HepG2 (cell line): ENCODE measurements around the gene GAS5. TPM values are rescaled to one million over a fixed set of nuclear protein-coding genes. Genes with fewer than 3 reads are reported as not detected.
A peak's percentile ranks its signal among the peaks of the same experiment; 100 is the strongest.

ENCODE experiments used
- AGO2 ChIP-seq: fragments of 200-400 bp; formaldehyde crosslinking; optimal IDR thresholded peaks from 2 replicates; pipeline ENCODE3; 2017; ENCODE audit warnings: mild to moderate bottlenecking, low read depth, low read length, moderate library complexity
- CEBPB ChIP-seq: IDR thresholded peaks from 2 replicates; pipeline ENCODE4 v1.6.1; 2011; ENCODE audit warnings: low read depth, low read length, improper control_type of control experiment, borderline replicate concordance
- HOXD1 ChIP-seq: sonication (generic); formaldehyde crosslinking; IDR thresholded peaks from 2 replicates; pipeline ENCODE4 v1.5.0; 2020; ENCODE audit warnings: missing genetic modification reagents
- MXD3 ChIP-seq: IDR thresholded peaks from 2 replicates; pipeline ENCODE4 v1.6.1; 2016; ENCODE audit warnings: mild to moderate bottlenecking, missing biosample characterization, missing genetic modification reagents
- PAX8 ChIP-seq: sonication (generic); formaldehyde crosslinking; IDR thresholded peaks from 2 replicates; pipeline ENCODE4 v1.8.0; 2022; ENCODE audit warnings: mild to moderate bottlenecking, missing genetic modification reagents, borderline replicate concordance
- PPARG ChIP-seq: conservative IDR thresholded peaks from 2 replicates; pipeline ENCODE4 v1.6.1; 2016; ENCODE audit warnings: missing biosample characterization, missing genetic modification reagents
- THAP11 ChIP-seq: IDR thresholded peaks from 2 replicates; pipeline ENCODE4 v1.6.1; 2016; ENCODE audit warnings: missing biosample characterization, missing genetic modification reagents
- ZFP36L2 ChIP-seq: sonication (generic); formaldehyde crosslinking; IDR thresholded peaks from 2 replicates; pipeline ENCODE4 v1.4.0; 2020; ENCODE audit warnings: missing genetic modification reagents
- ZKSCAN1 ChIP-seq: fragments of 150-350 bp; IDR thresholded peaks from 2 replicates; pipeline ENCODE4 v1.6.1; 2014; ENCODE audit warnings: low read length
- ZMYM3 ChIP-seq: sonication (generic); formaldehyde crosslinking; IDR thresholded peaks from 2 replicates; pipeline ENCODE4 v1.5.1; 2020; ENCODE audit warnings: mild to moderate bottlenecking, missing genetic modification reagents
- ZNF232 ChIP-seq: sonication (generic); formaldehyde crosslinking; IDR thresholded peaks from 2 replicates; pipeline ENCODE4 v1.4.0; 2020; ENCODE audit warnings: missing genetic modification reagents, borderline replicate concordance
- ZNF430 ChIP-seq: sonication (generic); formaldehyde crosslinking; IDR thresholded peaks from 2 replicates; pipeline ENCODE4 v1.9.0; 2021; ENCODE audit warnings: mild to moderate bottlenecking, missing genetic modification reagents
- ZNF510 ChIP-seq: sonication (generic); formaldehyde crosslinking; IDR thresholded peaks from 2 replicates; pipeline ENCODE4 v1.4.0; 2020; ENCODE audit warnings: low read depth, mild to moderate bottlenecking, missing genetic modification reagents
- ZNF83 ChIP-seq: sonication (generic); formaldehyde crosslinking; IDR thresholded peaks from 2 replicates; pipeline ENCODE4 v1.4.0; 2020; ENCODE audit warnings: missing genetic modification reagents, mild to moderate bottlenecking, borderline replicate concordance
- ZSCAN30 ChIP-seq: sonication (generic); formaldehyde crosslinking; IDR thresholded peaks from 2 replicates; pipeline ENCODE4 v1.5.0; 2020; ENCODE audit warnings: mild to moderate bottlenecking, missing genetic modification reagents
- polyA plus RNA-seq, 8 experiments: library from polyadenylated mRNA; depleted of rRNA in 3 of 8; stranded (reverse) in 7 of 8; unstranded in 1 of 8; fragments of >200 nt; fragmentation: Illumina TruSeq in 4 of 8; extraction: Trizol in 4 of 8; gene quantifications; 2 replicates each; pipeline versions ENCODE4 v1.2.1 to v1.2.3, GENCODE V29; 2011 to 2016; ENCODE audit warnings: low read depth in 4 of 8, missing spikeins in 1 of 8, mixed read lengths in 1 of 8; ENCODE audit not compliant: insufficient read depth in 1 of 8
- total RNA-seq, 5 experiments: library from RNA; depleted of rRNA; stranded (reverse); fragments of >200 nt; fragmentation: Illumina TruSeq; extraction: Trizol; gene quantifications; 2 replicates each; pipeline ENCODE4 v1.2.3, GENCODE V29; 2016; ENCODE audit warnings: low read depth in 1 of 5
- TF ChIP-seq, protein P1 (sequence below): sonication (generic); formaldehyde crosslinking; IDR thresholded peaks from 2 replicates; pipeline ENCODE4 v1.4.0; 2020; ENCODE audit warnings: missing genetic modification reagents
- TF ChIP-seq, protein P2 (sequence below): IDR thresholded peaks from 2 replicates; pipeline ENCODE4 v1.6.1; 2016; ENCODE audit warnings: low read depth, missing genetic modification reagents, missing compliant biosample characterization

The GAS5 gene
- total and polyA plus RNA-seq, 2 of the 13 experiments (the other 11 are each of a cell fraction or from before 2014, with no cell fraction given): 352 to 738 TPM

DNA sequence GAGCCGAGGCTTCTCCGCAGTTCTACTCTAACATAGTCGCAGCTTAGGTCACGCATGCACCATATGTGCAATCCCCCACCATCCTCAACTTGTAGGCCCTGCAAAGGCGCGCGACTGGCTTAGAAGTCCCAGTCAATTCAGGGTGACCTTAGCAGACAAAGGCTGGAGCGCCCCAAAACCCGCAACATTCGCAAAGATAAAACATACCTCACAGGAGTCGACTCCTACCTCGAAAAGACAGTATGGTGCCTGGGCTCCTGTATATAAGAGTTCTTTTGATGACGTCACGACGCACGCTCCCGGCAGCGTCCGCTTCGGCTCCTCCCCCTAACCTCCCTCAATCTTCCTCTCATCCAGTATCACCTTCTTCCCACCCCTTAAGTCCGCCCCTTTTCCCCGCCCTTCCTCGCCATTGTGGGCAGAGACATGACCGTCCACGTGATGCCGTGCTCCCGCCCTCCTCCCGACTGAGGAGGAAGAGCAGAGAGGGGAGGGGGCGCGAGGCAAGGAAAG, at the start of gene GAS5 (continued):
- TF ChIP-seq, protein P1, sequence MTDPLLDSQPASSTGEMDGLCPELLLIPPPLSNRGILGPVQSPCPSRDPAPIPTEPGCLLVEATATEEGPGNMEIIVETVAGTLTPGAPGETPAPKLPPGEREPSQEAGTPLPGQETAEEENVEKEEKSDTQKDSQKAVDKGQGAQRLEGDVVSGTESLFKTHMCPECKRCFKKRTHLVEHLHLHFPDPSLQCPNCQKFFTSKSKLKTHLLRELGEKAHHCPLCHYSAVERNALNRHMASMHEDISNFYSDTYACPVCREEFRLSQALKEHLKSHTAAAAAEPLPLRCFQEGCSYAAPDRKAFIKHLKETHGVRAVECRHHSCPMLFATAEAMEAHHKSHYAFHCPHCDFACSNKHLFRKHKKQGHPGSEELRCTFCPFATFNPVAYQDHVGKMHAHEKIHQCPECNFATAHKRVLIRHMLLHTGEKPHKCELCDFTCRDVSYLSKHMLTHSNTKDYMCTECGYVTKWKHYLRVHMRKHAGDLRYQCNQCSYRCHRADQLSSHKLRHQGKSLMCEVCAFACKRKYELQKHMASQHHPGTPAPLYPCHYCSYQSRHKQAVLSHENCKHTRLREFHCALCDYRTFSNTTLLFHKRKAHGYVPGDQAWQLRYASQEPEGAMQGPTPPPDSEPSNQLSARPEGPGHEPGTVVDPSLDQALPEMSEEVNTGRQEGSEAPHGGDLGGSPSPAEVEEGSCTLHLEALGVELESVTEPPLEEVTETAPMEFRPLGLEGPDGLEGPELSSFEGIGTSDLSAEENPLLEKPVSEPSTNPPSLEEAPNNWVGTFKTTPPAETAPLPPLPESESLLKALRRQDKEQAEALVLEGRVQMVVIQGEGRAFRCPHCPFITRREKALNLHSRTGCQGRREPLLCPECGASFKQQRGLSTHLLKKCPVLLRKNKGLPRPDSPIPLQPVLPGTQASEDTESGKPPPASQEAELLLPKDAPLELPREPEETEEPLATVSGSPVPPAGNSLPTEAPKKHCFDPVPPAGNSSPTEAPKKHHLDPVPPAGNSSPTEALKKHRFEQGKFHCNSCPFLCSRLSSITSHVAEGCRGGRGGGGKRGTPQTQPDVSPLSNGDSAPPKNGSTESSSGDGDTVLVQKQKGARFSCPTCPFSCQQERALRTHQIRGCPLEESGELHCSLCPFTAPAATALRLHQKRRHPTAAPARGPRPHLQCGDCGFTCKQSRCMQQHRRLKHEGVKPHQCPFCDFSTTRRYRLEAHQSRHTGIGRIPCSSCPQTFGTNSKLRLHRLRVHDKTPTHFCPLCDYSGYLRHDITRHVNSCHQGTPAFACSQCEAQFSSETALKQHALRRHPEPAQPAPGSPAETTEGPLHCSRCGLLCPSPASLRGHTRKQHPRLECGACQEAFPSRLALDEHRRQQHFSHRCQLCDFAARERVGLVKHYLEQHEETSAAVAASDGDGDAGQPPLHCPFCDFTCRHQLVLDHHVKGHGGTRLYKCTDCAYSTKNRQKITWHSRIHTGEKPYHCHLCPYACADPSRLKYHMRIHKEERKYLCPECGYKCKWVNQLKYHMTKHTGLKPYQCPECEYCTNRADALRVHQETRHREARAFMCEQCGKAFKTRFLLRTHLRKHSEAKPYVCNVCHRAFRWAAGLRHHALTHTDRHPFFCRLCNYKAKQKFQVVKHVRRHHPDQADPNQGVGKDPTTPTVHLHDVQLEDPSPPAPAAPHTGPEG (CRISPR knock-in tag): 0 out of 2 replicates have a peak, but pooled peaks have one; percentile 24
- TF ChIP-seq ZKSCAN1 (0 out of 2 replicates have a peak, but pooled peaks have one; percentile 34), THAP11 (CRISPR knock-in tag) (no peak), PPARG (CRISPR knock-in tag) (no peak), AGO2 (no peak), ZNF430 (CRISPR knock-in tag) (0 out of 2 replicates have a peak, but pooled peaks have one; percentile 8), HOXD1 (CRISPR knock-in tag) (no peak), MXD3 (CRISPR knock-in tag) (no peak), ZNF83 (CRISPR knock-in tag) (no peak), PAX8 (CRISPR knock-in tag) (no peak), ZFP36L2 (CRISPR knock-in tag) (no peak), ZNF510 (CRISPR knock-in tag) (0 out of 2 replicates have a peak, but pooled peaks have one; percentile 73), ZNF232 (CRISPR knock-in tag) (peak; percentile 77), ZSCAN30 (no peak), ZMYM3 (CRISPR knock-in tag) (no peak), CEBPB (no peak)
- TF ChIP-seq, protein P2, sequence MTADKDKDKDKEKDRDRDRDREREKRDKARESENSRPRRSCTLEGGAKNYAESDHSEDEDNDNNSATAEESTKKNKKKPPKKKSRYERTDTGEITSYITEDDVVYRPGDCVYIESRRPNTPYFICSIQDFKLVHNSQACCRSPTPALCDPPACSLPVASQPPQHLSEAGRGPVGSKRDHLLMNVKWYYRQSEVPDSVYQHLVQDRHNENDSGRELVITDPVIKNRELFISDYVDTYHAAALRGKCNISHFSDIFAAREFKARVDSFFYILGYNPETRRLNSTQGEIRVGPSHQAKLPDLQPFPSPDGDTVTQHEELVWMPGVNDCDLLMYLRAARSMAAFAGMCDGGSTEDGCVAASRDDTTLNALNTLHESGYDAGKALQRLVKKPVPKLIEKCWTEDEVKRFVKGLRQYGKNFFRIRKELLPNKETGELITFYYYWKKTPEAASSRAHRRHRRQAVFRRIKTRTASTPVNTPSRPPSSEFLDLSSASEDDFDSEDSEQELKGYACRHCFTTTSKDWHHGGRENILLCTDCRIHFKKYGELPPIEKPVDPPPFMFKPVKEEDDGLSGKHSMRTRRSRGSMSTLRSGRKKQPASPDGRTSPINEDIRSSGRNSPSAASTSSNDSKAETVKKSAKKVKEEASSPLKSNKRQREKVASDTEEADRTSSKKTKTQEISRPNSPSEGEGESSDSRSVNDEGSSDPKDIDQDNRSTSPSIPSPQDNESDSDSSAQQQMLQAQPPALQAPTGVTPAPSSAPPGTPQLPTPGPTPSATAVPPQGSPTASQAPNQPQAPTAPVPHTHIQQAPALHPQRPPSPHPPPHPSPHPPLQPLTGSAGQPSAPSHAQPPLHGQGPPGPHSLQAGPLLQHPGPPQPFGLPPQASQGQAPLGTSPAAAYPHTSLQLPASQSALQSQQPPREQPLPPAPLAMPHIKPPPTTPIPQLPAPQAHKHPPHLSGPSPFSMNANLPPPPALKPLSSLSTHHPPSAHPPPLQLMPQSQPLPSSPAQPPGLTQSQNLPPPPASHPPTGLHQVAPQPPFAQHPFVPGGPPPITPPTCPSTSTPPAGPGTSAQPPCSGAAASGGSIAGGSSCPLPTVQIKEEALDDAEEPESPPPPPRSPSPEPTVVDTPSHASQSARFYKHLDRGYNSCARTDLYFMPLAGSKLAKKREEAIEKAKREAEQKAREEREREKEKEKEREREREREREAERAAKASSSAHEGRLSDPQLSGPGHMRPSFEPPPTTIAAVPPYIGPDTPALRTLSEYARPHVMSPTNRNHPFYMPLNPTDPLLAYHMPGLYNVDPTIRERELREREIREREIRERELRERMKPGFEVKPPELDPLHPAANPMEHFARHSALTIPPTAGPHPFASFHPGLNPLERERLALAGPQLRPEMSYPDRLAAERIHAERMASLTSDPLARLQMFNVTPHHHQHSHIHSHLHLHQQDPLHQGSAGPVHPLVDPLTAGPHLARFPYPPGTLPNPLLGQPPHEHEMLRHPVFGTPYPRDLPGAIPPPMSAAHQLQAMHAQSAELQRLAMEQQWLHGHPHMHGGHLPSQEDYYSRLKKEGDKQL: no peak; the same call in 1 of the 2 replicates
